Kidney (tissue), 14 donors: ENCODE data around the gene AKR7A3. TPM values are rescaled to one million over a fixed set of nuclear protein-coding genes. Genes with fewer than 3 reads are reported as not detected.

Experiments used
- DNase-seq, 5 donors: peaks; one replicate each; pipeline ENCODE4 v3.0.0-alpha.2; 2013 to 2020
- FAIRE-seq: peaks from 2 replicates; lab custom pipeline; 2012; peaks lifted over from hg19 to GRCh38; lab: Jason Lieb, UNC
- H3K27ac ChIP-seq, 2 donors: one replicate each; pipeline ENCODE4 v1.7.0; 2013; ENCODE audit warnings: low read depth in 2 of 2, low read length in 2 of 2, inconsistent platforms in 1 of 2
- H3K27me3 ChIP-seq: one replicate; pipeline ENCODE4 v1.7.1; 2013; ENCODE audit warnings: low read length, inconsistent platforms; ENCODE audit not compliant: control insufficient read depth, insufficient read depth
- H3K36me3 ChIP-seq, 3 donors: one replicate each; pipeline versions ENCODE4 v1.7.0 to v1.7.1; 2013; ENCODE audit warnings: low read length in 3 of 3, control low read depth in 1 of 3, inconsistent platforms in 1 of 3; ENCODE audit not compliant: insufficient read depth in 3 of 3, control insufficient read depth in 2 of 3
- H3K4me1 ChIP-seq, 3 donors: one replicate each; pipeline versions ENCODE4 v1.7.0 to v1.7.1; 2013; ENCODE audit warnings: low read length in 3 of 3, inconsistent platforms in 1 of 3, low read depth in 1 of 3; ENCODE audit not compliant: control insufficient read depth in 2 of 3, insufficient read depth in 2 of 3
- H3K4me3 ChIP-seq, 3 donors: one replicate each; pipeline versions ENCODE4 v1.7.0 to v1.8.1; 2013; ENCODE audit warnings: low read length in 3 of 3, control low read depth in 1 of 3, inconsistent platforms in 1 of 3
- H3K9ac ChIP-seq, 3 donors: one replicate each; pipeline versions ENCODE4 v1.7.0 to v1.7.1; 2013; ENCODE audit warnings: low read length in 3 of 3, control low read depth in 1 of 3, inconsistent platforms in 1 of 3
- H3K9me3 ChIP-seq, 3 donors: one replicate each; pipeline versions ENCODE4 v1.7.0 to v1.7.1; 2013; ENCODE audit warnings: low read length in 3 of 3, control low read depth in 1 of 3, inconsistent platforms in 1 of 3; ENCODE audit not compliant: control insufficient read depth in 2 of 3, insufficient read depth in 1 of 3
- intact Hi-C: fragments of 100-400 bp; cut with DNase I; formaldehyde crosslinking; loops from one replicate; pipeline ENCODE4 v1.11.1; 2022
- polyA plus RNA-seq: library from polyadenylated mRNA; stranded (reverse); fragments of 350-450 nt; fragmentation: Illumina TruSeq; extraction: RNeasy Lipid Tissue Mini Kit (QIAGEN cat#74804); gene quantifications from one replicate; pipeline ENCODE4 v1.2.3, GENCODE V29; 2014; ENCODE audit warnings: low read depth, low replicate concordance; ENCODE audit not compliant: insufficient read depth
- total RNA-seq: library from RNA; stranded (reverse); fragmentation: NEBNext Ultra II Directional; extraction: Animal tissue kit (Norgen Biotek cat#: 25700); gene quantifications from one replicate; pipeline ENCODE4 v1.2.1, GENCODE V29; 2021
- TF ChIP-seq, protein P1 (sequence below): IDR thresholded peaks from 3 replicates; pipeline ENCODE4 v1.5.1; 2012; ENCODE audit warnings: mild to moderate bottlenecking, moderate library complexity, borderline replicate concordance; ENCODE audit not compliant: insufficient read depth; ENCODE audit errors: extremely low read depth
- donor health status: control.
- donor health status: control.
- donor health status: control.
- donor health status: control.
- donor health status: control.
- donor health status: DM: yes; HTN: yes; CAD: no.
- donor health status: Normal renal cell carcinoma (clear cell type).

The AKR7A3 gene
- total and polyA plus RNA-seq, 2 donors from 2014 or later = 6.2 to 108 TPM

DNA sequence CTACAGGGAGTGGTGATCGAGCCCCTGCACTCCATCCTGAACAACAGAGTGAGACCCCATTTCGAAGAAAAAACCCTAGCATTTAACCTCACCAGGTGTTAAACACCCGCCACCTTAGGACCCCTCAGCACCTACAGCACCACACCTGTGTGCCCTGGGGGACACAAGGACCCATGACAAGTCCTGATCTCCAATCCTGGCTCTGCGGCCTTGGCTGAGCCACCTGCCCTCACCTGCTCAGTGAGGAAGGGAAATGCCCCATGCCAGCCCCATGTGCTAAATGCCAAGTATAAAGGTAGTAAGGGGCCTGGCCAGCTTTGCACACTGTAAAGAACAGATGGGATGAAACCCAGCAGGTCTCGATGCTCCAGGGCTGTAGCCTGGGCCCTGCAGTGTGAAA lies 25.8 kb downstream of the AKR7A3 start:
- peaks cover 0 to 30% (median 9%) of the 10 kb centered on the region in 3 donors for H3K36me3 ChIP-seq
- no peak overlapping the region for H3K27ac ChIP-seq
- TF ChIP-seq, protein P1, sequence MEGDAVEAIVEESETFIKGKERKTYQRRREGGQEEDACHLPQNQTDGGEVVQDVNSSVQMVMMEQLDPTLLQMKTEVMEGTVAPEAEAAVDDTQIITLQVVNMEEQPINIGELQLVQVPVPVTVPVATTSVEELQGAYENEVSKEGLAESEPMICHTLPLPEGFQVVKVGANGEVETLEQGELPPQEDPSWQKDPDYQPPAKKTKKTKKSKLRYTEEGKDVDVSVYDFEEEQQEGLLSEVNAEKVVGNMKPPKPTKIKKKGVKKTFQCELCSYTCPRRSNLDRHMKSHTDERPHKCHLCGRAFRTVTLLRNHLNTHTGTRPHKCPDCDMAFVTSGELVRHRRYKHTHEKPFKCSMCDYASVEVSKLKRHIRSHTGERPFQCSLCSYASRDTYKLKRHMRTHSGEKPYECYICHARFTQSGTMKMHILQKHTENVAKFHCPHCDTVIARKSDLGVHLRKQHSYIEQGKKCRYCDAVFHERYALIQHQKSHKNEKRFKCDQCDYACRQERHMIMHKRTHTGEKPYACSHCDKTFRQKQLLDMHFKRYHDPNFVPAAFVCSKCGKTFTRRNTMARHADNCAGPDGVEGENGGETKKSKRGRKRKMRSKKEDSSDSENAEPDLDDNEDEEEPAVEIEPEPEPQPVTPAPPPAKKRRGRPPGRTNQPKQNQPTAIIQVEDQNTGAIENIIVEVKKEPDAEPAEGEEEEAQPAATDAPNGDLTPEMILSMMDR = no peak
- H3K4me1 ChIP-seq = no peaks in the 10 kb centered on the region
- no peaks in the 10 kb centered on the region for H3K9me3 ChIP-seq
- DNase-seq (no peak), FAIRE-seq (no peak)
- H3K27me3 ChIP-seq = no peaks in the 10 kb centered on the region
- no peak overlapping the region for H3K9ac ChIP-seq
- intact Hi-C loops = no loop called here
- no peak overlapping the region for H3K4me3 ChIP-seq

DNA sequence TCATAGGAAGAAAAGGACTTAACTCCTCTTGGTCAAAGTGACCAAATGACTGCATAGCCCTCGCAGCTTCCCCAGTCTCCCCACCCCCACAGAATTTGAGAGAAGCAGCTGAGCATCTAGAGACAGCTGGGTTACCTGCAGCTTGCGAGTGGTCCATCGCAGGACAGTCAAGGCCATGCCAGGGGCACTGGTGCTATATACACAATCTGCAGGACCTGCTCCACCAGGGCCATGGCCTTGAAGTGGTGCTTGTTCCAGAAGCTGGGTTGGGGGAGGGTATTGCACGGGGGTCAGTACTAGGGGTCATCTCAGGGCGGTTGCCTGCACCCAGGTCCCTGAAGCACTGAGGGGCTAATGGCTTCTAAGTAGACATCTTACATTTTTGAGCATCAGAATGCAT lies 26.5 kb downstream of the AKR7A3 start:
- no peak for DNase-seq
- Histone ChIP-seq H3K4me3 (no peak overlapping the region), H3K27ac (no peak overlapping the region), H3K36me3 (peaks cover 0 to 33% (median 13%) of the 10 kb centered on the region in 3 donors), H3K9ac (no peak overlapping the region), H3K4me1 (no peaks in the 10 kb centered on the region), H3K9me3 (no peaks in the 10 kb centered on the region), H3K27me3 (no peaks in the 10 kb centered on the region)
- FAIRE-seq = no peak
- TF ChIP-seq, protein P1 = no peak
- intact Hi-C loops = no loop called here

DNA sequence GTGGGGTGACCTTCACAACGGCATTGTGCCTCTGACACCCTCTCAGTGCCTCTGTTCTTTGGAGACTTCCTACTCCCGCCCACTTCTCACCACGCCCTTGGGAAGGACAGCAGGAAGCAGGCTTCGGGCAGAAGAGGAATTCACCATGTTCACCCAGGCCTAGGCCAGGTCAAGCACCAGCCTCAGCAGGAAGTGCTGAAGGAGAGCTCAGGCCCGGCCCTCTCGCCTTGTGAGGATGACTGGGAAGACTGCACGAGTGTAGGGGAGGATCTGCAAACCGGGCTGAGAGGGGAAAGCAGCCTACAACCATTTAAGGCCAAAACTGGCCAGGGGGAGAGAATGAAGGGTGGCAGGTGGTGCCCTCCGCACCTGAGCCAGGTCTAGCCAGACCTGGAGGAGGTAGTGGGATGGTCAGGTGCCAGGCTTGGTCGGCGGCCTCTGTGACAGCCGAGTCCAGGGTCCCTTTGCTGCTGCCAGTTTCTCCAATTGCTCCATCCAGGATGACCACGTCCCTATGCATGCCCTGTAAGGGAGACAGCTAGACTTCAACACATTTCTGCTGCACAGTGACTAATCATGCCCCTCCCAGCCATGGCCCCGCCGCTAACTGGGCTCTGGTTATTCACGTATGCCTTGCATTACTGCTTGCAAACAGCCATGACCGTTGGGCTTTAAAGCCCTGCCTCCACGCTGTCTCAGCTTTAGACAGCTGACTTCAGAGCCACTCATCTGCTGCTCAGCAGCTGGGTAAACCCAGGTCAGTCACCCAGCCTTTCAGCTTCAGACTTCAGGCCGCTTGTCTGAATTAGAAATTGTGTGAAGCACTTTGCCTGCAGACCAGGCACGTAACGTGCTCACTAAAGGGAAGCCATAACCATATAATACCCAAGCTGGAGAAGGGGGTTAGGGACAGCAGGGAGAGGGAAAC lies 28.1 kb downstream of the AKR7A3 start:
- FAIRE-seq (no peak), DNase-seq (no peak)
- Histone ChIP-seq H3K4me1 (no peaks in the 10 kb centered on the region), H3K9me3 (no peaks in the 10 kb centered on the region), H3K36me3 (peaks cover 3 to 37% (median 18%) of the 10 kb centered on the region in 3 donors), H3K27me3 (no peaks in the 10 kb centered on the region), H3K4me3 (no peak overlapping the region), H3K27ac (no peak overlapping the region), H3K9ac (no peak overlapping the region)
- TF ChIP-seq, protein P1 = no peak
- intact Hi-C loops = no loop called here
